HL-60/S4 treated with phorbol 12-myristate 13-acetate at 8.2 ng/mL for 4 days and 3 days (cell line): Measurements from ENCODE around the gene ACTR1A.
"Not testable (repeated sequence)": the region's sequence is repeated elsewhere in the genome, so short reads cannot be mapped to it uniquely, and the experiment has no call there.

Experiments
- in situ Hi-C: fragments of 300-500 bp; cut with MboI; formaldehyde crosslinking; loops from 2 replicates; pipeline ENCODE4 v1.15.0; 2022; ENCODE audit warnings: low sequenced_read_pairs

Gene ACTR1A

GRCh38 chr10:102517553-102517952 is 15.0 kb upstream of the ACTR1A start:
- in situ Hi-C loops: no loop called here

DNA sequence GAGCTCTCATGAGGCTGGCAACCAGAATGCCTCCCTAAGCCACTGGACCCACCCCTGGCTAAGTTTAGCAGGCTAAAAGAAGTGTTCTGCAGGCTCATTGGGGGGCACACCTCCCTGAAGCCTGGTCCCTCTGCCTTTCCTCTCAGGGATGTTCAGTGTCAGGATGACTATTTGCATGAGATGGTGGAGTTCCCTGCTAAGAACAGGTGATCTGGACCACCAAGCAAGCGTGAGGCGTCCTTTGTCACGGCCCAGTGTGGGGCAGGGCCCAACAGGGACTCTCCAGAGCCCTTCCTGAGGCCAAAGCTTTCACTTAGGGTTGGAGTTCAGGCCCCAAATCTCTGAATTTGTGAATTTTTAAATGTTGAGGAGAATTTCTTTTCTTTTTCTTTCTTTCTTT is 13.2 kb upstream of the ACTR1A start:
- in situ Hi-C loops: no loop called here

GRCh38 chr10:102514487-102515311 is 12.2 kb upstream of the ACTR1A start:
- in situ Hi-C loops: no loop called here

DNA sequence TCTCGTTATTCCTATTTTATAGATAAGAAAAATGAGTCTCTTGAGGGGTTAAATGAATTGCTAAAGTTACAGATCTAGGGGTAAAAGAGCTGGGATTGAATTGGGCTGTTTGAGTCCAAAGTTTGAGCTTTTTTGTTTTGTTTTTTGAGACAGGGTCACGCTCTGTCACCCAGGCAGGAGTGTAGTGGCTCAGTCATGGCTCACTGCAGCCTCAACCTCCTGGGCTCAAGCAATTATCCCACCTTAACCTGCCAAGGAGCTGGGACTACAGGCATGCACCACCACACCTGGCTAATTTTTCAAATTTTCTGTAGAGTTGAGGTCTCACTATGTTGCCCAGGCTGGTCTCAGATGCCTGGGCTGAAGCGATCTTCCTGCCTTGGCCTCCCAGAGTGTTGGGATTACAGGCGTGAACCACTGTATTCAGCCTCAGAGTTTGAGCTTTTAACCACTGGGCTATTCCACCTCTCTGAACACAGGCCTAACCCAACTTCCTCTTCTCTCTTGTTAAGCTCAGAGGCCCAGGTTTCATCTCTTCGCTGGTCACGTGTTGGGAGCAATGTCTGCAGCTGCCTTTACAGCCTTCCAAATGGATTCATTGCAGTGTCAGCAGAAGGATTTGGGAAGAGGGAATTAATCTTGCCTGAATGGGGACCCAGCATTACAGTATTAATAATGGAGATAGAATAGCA is 9.2 kb upstream of the ACTR1A start:
- in situ Hi-C loops: no loop called here

- in situ Hi-C loops: loop anchor here (5.0 kb wide), 1 partner anchor 83 kb away; no protein-coding TSS in a partner anchor
Observed at GRCh38 chr10:102509387-102509786, 6.9 kb upstream of the ACTR1A start.

DNA sequence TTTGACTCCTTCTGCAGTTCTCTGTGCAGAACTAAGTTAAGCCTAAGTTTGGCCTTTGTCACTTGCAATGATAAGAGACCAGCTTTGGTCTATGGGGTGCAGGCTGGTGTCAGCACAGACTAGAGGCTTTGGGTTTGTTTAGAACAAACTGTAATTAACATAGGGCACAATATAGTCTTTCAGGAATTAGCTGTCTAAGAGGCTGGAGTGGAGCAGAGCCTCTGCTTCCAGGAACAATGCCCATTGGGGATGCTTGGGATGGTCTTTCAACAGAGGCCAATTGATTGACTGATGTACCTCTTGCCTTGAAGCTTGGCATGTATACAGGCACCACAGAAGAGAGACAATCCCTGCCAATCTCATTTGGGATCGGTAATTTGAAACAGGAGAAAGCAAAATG is 6.0 kb upstream of the ACTR1A start:
- in situ Hi-C loops: loop anchor here (5.0 kb wide), 1 partner anchor 84 kb away; no protein-coding TSS in a partner anchor

DNA sequence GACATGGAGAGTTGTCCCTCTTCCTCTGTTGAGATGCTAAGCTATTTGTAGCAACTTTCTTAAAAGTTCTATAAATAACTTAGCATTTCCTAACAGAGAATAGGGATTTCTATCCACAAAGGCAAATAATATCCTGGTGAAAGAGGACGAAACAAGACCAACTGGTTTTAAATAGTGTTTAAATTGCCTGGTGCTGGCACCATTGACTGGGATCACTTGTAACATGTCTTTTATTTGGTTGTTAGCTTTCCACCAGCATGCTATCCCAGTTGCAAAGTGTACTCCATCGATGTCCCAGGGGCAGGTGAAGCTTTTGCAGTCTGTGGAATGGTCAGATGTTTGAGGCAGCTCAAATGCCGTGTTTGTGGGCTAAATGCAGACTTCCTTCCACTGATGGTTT is 5.0 kb upstream of the ACTR1A start:
- in situ Hi-C loops: loop anchor here (5.0 kb wide), 1 partner anchor 85 kb away; no protein-coding TSS in a partner anchor

DNA sequence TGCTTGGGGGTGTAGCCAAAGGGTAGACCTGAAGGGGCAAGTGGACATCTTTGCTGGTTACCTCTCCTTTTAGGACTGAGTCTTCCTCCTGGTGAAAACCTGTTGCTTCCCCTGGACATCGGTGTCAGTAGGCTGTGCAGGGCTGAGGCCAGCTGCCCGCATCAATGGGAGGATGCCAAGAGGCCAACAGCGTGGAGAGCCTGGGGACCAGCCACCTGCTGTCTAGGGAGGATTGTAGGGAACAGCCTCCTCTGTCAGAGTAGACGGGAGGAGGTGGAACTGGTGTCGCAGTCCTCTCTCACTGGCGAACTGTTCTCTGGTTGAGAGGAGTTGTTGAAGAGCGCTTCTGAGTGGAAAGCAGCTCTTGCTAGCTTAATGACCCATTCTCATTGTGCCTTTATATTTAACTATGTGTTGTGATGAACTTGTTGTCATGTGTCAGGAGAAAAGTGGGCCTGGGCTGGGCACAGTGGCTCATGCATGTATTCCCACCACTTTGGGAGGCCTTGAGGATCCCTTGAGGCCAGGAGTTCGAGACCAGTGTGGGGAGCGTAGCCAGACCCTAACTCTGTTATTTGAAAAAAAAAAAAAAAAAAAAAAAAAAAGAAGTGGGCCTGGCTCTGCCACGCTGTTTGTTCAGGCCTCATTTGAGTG is 3.1 kb upstream of the ACTR1A start:
- in situ Hi-C loops: loop anchor here (5.0 kb wide), 1 partner anchor 87 kb away; no protein-coding TSS in a partner anchor

GRCh38 chr10:102504976-102505300 is 2.4 kb upstream of the ACTR1A start:
- in situ Hi-C loops: loop anchor here (5.0 kb wide), 1 partner anchor 87 kb away; no protein-coding TSS in a partner anchor

DNA sequence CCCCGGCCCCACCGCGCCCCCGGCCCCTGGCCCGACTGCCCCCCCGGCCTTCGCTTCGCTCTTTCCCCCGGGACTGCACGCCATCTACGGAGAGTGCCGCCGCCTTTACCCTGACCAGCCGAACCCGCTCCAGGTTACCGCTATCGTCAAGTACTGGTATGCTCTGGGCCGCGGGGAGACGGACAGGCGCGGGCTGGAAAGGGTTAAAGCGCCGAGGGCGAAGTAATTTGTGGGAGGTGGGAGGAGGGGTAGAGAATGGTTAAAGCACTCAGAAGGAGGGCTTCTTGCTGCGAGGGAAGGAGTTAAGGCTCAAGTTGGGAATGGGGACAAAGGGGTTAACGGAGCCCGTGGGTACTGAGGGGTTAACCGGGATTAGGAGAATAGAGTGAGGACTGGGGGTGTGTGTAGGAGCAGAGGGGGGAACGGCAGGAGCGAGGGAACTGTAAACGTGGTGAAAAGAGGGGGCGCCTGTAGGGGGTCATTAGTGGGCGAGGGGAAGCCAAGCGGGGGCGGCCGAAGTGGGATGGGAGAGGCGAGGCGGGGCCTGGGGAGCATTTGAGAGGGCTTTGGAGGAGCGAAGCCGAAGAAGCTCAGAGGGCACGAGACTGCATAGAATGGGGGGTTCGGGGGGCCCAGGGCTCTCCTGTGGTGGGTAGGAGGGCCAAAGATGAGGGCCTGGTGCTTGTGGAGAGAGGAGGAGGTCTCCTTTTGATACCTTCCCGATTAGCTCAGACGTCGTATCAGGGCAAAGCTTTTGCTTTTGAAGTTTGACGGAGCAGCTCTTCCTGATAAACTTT is 1.9 kb upstream of the ACTR1A start:
- in situ Hi-C loops: no loop called here

DNA sequence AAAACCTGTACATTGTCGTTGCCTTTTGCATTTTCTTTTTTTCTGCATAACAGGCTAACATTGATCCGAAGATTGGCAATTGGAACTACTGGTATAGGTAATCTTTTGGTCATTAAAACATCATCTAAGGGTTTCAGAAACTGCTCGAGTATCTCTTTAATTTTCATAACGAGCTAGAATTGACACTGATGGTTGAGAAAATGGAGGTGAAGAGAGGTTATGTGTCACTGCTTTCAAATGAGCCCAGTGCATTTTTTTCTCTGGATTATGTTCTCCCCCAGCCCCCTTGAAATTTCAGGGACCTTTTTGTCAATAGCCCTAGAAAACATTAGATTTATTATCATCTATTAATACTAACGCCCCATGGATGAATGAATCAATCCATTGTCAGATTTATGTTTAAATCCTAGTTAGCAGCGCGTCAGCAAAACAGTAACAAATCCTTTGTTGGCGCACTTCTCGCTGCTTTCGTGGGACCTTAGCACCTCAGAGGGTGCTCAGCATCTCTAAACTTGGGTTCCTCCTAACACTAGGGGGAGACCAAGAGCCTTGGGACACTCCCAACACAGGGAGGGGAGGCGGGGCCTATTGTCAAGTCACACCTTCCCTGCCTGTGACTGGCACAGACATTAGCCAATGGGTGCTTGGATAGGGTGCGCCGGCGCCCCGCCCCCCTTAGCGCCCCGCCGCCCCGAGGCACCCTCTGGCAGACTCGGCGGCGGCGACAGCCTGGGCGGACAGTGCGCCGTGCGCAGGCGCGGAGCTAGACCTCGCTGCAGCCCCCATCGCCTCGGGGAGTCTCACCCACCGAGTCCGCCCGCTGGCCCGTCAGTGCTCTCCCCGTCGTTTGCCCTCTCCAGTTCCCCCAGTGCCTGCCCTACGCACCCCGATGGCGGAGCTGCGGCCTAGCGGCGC is 1.0 kb upstream of the ACTR1A start, which contains the start of gene SUFU:
SUFU (plus strand) TSS at position 709 of the 915 bp plus-strand sequence; CDS start at position 890, 181 bp downstream.
- in situ Hi-C loops: no loop called here

GRCh38 chr10:102502029-102502336 is 529 bp downstream of the ACTR1A start:
- in situ Hi-C loops: no loop called here

- in situ Hi-C loops: no loop called here
Observed at GRCh38 chr10:102501201-102502028, 1.1 kb downstream of the ACTR1A start.

- in situ Hi-C loops: not testable (repeated sequence)
Observed at GRCh38 chr10:102500686-102501085, 1.8 kb downstream of the ACTR1A start.

- in situ Hi-C loops: loop anchor here (25.0 kb wide), 1 partner anchor 262 kb away; the partner anchor contains the start of genes ELOVL3, GBF1 and PITX3
Observed at GRCh38 chr10:102499356-102499755, 3.2 kb downstream of the ACTR1A start.

- in situ Hi-C loops: loop anchor here (25.0 kb wide), 1 partner anchor 260 kb away; the partner anchor contains the start of genes ELOVL3, GBF1 and PITX3
Observed at GRCh38 chr10:102497545-102497944, 5.0 kb downstream of the ACTR1A start.

- in situ Hi-C loops: loop anchor here (25.0 kb wide), 1 partner anchor 256 kb away; the partner anchor contains the start of genes ELOVL3, GBF1 and PITX3
Observed at GRCh38 chr10:102493771-102494170, 8.7 kb downstream of the ACTR1A start.

- in situ Hi-C loops: loop anchor here (25.0 kb wide), 1 partner anchor 256 kb away; the partner anchor contains the start of genes ELOVL3, GBF1 and PITX3
Observed at GRCh38 chr10:102492983-102493382, 9.5 kb downstream of the ACTR1A start.
